Fibroblast of skin of left biceps (primary cell): ENCODE measurements around the gene MMRN2.
"Not testable (repeated sequence)": the region's sequence is repeated elsewhere in the genome, so short reads cannot be mapped to it uniquely, and the experiment has no call there.

Experiments used
- DNase-seq, 2 experiments: peaks; one replicate each; pipeline ENCODE4 v3.0.0-alpha.2; 2013; ENCODE audit warnings: low read depth in 2 of 2

MMRN2 gene

DNA sequence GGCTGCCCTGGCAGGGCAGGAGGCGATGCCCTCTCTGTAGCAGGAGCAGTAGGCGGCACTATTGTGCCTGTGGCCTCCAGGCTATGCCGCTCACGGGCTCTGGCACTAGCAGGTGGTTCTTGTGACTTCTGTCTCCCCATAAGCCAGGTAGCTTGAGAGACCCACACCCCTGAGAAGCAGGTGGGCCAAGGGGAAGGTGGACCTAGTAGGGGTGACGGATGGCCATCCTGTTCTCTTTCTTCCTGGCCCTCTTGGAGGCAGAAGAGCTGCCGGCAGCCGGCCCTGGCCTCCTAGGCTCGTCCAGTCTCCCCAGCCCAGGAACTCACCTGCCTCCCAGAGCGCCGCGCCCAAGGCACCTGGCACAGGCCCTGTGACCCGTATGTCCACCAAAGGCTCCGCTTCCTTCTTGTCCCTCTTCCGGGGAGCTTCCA, 15.4 kb downstream of the MMRN2 start:
- no peak for DNase-seq

- DNase-seq = no peak
Measured at GRCh38 chr10:86941426-86941825, 16.0 kb downstream of the MMRN2 start.

GRCh38 chr10:86940677-86941076, 16.7 kb downstream of the MMRN2 start:
- DNase-seq = no peak

GRCh38 chr10:86940076-86940475, 17.3 kb downstream of the MMRN2 start:
- DNase-seq = not testable (repeated sequence)

GRCh38 chr10:86938260-86938659, 19.2 kb downstream of the MMRN2 start:
- no peak for DNase-seq

GRCh38 chr10:86937502-86938154, 19.8 kb downstream of the MMRN2 start:
- DNase-seq = no peak

GRCh38 chr10:86936661-86937501, 20.5 kb downstream of the MMRN2 start:
- no peak for DNase-seq

GRCh38 chr10:86934162-86934711, 23.2 kb downstream of the MMRN2 start:
- DNase-seq = not testable (repeated sequence)

DNA sequence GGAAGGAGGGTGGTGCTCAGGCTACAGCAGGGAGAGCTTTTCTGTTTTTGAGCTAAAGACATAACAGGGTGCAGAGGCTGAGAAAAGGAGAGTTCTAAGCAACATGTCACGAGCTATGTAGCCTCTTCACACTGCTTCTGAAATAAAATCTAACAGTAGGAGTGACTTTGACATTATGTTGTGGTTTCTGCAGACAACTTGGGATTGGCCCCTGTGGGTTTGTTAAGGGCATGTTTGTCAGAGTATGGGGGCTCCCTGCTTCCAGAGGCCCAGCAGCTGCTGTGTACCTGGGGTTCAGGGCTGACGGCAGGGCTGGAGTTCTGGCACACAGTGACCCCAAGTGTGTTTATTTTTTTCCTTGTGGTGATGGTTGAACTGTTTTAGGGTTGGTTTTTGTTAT, 24.7 kb downstream of the MMRN2 start:
- DNase-seq = no peak

DNA sequence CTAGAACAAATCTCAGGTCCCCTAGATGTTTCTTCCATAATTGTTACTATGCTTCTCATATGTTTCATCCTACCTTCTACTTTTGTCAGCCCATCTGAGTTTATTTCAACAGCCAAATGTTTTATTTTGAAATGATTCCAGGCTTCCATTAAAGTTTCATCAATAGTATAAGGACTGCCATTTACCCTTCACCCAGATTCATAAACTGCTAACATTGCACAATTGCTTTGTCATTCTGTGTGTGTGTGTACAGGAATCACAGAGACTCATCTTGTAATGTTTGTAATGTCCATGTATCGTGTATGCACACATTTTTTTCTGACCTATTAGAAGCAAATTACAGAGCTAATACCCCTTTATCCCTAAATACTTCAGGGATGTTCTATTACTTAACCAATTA, 25.5 kb downstream of the MMRN2 start:
- peak in 1 of 2 experiments; percentile 20 for DNase-seq

DNA sequence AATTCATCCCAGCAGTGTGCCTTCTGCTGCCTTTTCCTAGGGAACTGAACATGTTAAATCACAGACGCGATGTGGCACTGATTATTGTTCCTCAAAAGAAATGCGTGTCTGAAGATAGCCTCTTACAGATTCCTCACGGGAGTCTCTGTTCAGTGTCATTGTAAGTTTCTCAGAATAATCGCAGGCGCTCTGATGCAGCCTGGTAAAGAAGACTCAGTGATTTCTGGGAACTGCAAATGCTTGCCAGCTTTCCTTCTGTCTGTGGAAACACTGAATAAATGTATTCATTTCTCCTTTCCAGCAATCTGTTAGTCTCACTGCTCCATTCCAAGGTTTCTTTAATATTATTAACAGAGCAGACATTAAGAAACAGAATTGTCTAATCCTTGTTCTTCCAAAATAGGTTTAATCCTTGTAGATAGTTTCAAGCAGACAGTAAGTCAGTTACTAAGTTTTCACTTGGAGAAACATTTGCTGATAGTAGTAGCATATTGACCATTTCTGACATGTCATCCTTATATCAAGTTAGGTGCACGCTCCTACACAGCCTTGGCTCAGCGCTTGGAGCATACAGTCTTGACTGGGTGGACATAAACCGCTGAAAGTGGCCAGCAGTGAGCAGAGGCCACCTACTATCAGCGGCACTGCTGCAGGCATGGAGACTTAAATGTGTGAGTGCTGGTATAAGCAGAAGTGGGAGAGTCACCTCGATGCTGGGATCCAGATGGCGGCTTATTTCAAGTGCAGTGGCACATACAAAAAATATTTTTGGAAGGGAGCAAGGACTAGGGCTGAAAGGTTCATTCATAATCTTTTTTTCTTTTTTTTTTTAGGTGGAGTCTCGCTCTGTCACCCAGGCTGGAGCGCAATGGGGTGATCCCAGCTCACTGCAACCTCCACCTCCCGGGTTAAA, 27.7 kb downstream of the MMRN2 start:
- no peak for DNase-seq

GRCh38 chr10:86922553-86922961, 34.9 kb downstream of the MMRN2 start:
- DNase-seq = no peak

DNA sequence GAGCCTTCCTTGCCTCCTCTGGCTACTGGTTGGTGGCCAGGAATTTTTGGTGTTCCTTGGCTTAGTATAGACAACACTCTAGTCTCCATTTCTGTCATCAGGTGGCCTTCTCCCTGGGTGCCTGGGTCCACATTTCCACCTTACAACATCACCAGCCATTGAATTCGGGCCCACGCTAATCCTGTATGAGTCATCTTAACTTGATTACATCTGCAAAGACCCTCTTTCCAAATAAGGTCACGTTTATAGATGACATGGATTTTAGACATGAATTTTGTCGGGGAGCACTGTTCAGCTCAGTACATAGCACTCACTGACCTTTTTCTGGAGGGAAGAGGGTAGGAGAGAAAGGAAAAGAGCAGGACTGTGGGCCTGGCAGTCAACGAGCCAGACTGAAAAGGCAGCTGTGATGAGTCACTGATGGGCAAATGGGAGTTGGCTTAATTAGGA, 39.4 kb downstream of the MMRN2 start:
- no peak for DNase-seq

GRCh38 chr10:86914734-86915133, 42.7 kb downstream of the MMRN2 start:
- DNase-seq = no peak

- DNase-seq = no peak
Measured at GRCh38 chr10:86905429-86905828, 52.0 kb downstream of the MMRN2 start.

DNA sequence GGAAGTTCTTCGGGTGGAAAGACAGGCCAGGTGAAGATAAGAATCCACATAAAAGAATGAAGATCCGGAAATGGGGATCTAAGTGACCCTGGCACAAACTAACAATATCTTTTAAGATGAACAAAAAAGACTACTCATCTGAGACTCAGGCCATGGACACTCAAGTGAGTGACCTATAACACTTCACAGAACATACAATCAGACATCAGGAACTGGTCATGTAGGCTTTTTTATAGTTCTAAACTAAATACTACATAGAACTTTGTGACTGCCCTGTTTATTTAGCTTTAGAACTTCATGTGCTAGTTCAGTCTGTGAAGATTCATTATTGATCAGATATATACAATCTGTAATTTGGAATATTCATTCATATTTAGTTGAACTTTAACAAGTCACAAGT, 52.8 kb downstream of the MMRN2 start:
- DNase-seq = no peak

DNA sequence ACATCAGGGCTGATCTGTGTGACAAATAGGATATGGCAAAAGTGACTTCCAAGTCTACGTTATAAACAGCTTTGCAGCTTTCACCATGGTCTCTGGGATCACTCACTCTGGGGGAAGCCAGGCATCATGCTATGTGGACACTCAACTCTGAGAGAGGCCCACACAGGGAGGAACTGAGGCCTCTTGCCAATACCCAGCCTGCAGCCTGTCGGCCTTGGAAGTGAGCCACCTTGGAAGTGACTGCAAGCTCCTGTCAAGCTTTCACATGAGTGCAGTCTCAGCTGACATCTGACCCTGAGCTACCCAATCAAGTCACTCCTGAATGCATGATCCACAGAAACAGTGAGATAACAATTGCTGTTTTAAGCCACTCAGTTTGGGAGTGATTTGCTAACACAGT, 56.5 kb downstream of the MMRN2 start:
- no peak for DNase-seq

DNA sequence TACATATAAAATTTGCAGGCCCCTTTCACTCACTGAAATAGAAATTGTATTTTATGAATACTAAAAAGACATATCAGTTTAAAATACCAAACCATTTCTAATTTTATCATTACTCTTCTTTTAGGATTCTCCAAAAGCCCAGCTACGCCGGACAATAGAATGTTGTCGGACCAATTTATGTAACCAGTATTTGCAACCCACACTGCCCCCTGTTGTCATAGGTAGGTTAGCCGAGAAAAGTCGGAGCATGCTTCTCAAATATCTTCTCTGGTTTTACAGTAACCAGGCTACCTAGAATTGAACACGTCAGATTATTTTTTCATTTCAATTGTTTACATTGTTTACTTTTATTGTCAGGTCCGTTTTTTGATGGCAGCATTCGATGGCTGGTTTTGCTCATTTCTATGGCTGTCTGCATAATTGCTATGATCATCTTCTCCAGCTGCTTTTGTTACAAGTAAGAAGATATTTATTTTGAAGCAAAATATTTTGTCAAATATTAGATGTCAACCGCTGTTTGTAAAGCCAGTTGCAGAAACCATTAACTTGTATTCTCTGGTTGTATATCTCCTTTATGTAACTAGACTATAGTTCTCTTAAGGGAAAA, 57.6 kb downstream of the MMRN2 start:
- peak; percentile 10 to 18 for DNase-seq

- DNase-seq = no peak
Measured at GRCh38 chr10:86899132-86899531, 58.3 kb downstream of the MMRN2 start.

GRCh38 chr10:86898511-86898910, 58.9 kb downstream of the MMRN2 start:
- no peak for DNase-seq

GRCh38 chr10:86889997-86890396, 67.4 kb downstream of the MMRN2 start:
- DNase-seq = no peak
